Adrenal gland (tissue), 19 donors: ENCODE results near the gene ENOPH1. TPM values are rescaled to one million over a fixed set of nuclear protein-coding genes. Genes with fewer than 3 reads are reported as not detected.

Experiments
- DNase-seq, 7 donors: peaks; one replicate each; pipeline ENCODE4 v3.0.0-alpha.2; 2019 to 2020
- H3K27ac ChIP-seq, 5 donors: fragments of 200-600 bp; sonication (generic) in 4 of 5; 1 replicate in 3 of 5; 2 replicates in 2 of 5; pipeline versions ENCODE4 v1.5.1 to v1.8.0; 2016 to 2020; ENCODE audit warnings: mild to moderate bottlenecking in 1 of 5
- H3K27me3 ChIP-seq: fragments of 200-600 bp; 2 replicates; pipeline ENCODE4 v1.8.0; 2021
- H3K36me3 ChIP-seq, 2 donors: fragments of 200-600 bp; replicated peaks in 1 of 2; 1 replicate in 1 of 2; 2 replicates in 1 of 2; pipeline versions ENCODE4 v1.5.1 to v1.8.0; 2018 to 2022
- H3K4me1 ChIP-seq, 2 donors: fragments of 200-600 bp; replicated peaks in 1 of 2; 1 replicate in 1 of 2; 2 replicates in 1 of 2; pipeline versions ENCODE4 v1.5.1 to v1.8.0; 2018 to 2021
- H3K4me3 ChIP-seq, 4 donors: fragments of 200-600 bp; sonication (generic) in 3 of 4; one replicate each; pipeline ENCODE4 v1.5.1; 2016 to 2018
- H3K9me3 ChIP-seq, 3 donors: fragments of 200-600 bp; sonication (generic) in 1 of 3; replicated peaks in 1 of 3; 1 replicate in 2 of 3; 2 replicates in 1 of 3; pipeline versions ENCODE4 v1.5.1 to v1.8.0; 2016 to 2021
- CTCF ChIP-seq, 6 experiments: fragments of 450-650 bp in 4 of 6; fragments of 200-600 bp in 2 of 6; sonication (generic) in 1 of 6; IDR thresholded peaks; 1 replicate in 5 of 6; 2 replicates in 1 of 6; pipeline versions ENCODE4 v1.5.1 to v1.8.0; 2016 to 2021; ENCODE audit warnings: antibody characterized with exemption in 6 of 6, mild to moderate bottlenecking in 2 of 6, moderate library complexity in 1 of 6
- POLR2A ChIP-seq, 2 donors: fragments of 450-650 bp; IDR thresholded peaks; one replicate each; pipeline ENCODE4 v1.6.1; 2017; ENCODE audit warnings: antibody characterized with exemption in 2 of 2, mild to moderate bottlenecking in 2 of 2, moderate library complexity in 1 of 2
- WGBS, 4 donors: extraction: QIAGEN DNeasy Blood & Tissue Kit in 2 of 4; methylation state at CpG; one replicate each; pipeline versions ENCODE4 v1.1.5 to v1.1.7; 2013 to 2017; 5-methylcytosine and 5-hydroxymethylcytosine counted together
- intact Hi-C, 2 donors: fragments of 100-400 bp; cut with DNase I; formaldehyde crosslinking; loops; one replicate each; pipeline versions ENCODE4 v1.14.1 to v1.15.0; 2022 to 2023
- long read RNA-seq, 10 donors: library from polyadenylated mRNA in 3 of 10; unstranded in 2 of 10; stranded (forward) in 1 of 10; transcript quantifications; one replicate each; pipeline ENCODE4 v2.0.0 and lab custom pipeline, GENCODE V29; 2021 to 2026
- polyA plus RNA-seq, 3 donors: library from polyadenylated mRNA; stranded (reverse); fragments of 200-250 nt in 2 of 3; fragments of 350-450 nt in 1 of 3; fragmentation: Illumina TruSeq in 1 of 3; extraction: RNeasy Lipid Tissue Mini Kit (QIAGEN cat#74804) in 1 of 3; gene quantifications; one replicate each; pipeline ENCODE4 v1.2.3, GENCODE V29; 2013 to 2014
- total RNA-seq, 9 donors: library from RNA; depleted of rRNA in 4 of 9; stranded (reverse); fragments of >200 nt in 4 of 9; fragments of 120-200 nt in 1 of 9; fragmentation: NEBNext Ultra II Directional in 1 of 9; extraction: Animal tissue kit (Norgen Biotek cat#: 25700) in 1 of 9; gene quantifications; one replicate each; pipeline versions ENCODE4 v1.1.0 to v1.2.4, GENCODE V29; 2013 to 2023
- donor health status: healthy with polysubstance abuse.
- donor health status: Bipolar disorder and iron deficiency.
- donor health status: DM: yes; HTN: yes; CAD: no.
- donor health status: DM: no; HTN: no; CAD: no.
- donor health status: DM: no; HTN: no; CAD: no.
- donor health status: DM: yes; HTN: yes; CAD: no.

Gene ENOPH1
- total RNA-seq, result 10 to 100 TPM; 22.7 to 47.4 (median 29.9) TPM
- 10 to 100 TPM; 44.4 to 65.7 (median 44.6) TPM for polyA plus RNA-seq
- long read RNA-seq, donor 1, transcript ENOPH1-201 (6 exons, 2,025 nt), result major isoform, 16 of 17 reads
- long read RNA-seq, donor 1, partial matches to known transcripts, result 0 of 17 reads
- long read RNA-seq, donor 1, other reads (novel, unspliced or antisense), result 0 of 17 reads
- long read RNA-seq, donor 2, transcript ENOPH1-201 (6 exons, 2,025 nt), result major isoform, 9 of 10 reads
- long read RNA-seq, donor 2, partial matches to known transcripts, result 0 of 10 reads
- long read RNA-seq, donor 2, other reads (novel, unspliced or antisense), result 0 of 10 reads
- long read RNA-seq, donor 3, transcript ENOPH1-201 (6 exons, 2,025 nt), result major isoform, 16 of 27 reads
- long read RNA-seq, donor 3, partial matches to known transcripts, result 6 of 27 reads
- long read RNA-seq, donor 3, other reads (novel, unspliced or antisense), result 0 of 27 reads
- long read RNA-seq, donor 4, transcript ENOPH1-201 (6 exons, 2,025 nt), result major isoform, 41 of 50 reads
- long read RNA-seq, donor 4, partial matches to known transcripts, result 0 of 50 reads
- long read RNA-seq, donor 4, other reads (novel, unspliced or antisense), result 4 of 50 reads
- long read RNA-seq, donor 5, transcript ENOPH1-203 (6 exons, 1,874 nt), result minor isoform, 19 of 98 reads
- long read RNA-seq, donor 5, transcript ENOPH1-201 (6 exons, 2,025 nt), result major isoform, 70 of 98 reads
- long read RNA-seq, donor 5, partial matches to known transcripts, result 1 of 98 reads
- long read RNA-seq, donor 5, other reads (novel, unspliced or antisense), result 4 of 98 reads
- long read RNA-seq, donor 6, transcript ENOPH1-201 (6 exons, 2,025 nt), result major isoform, 29 of 36 reads
- long read RNA-seq, donor 6, partial matches to known transcripts, result 0 of 36 reads
- long read RNA-seq, donor 6, other reads (novel, unspliced or antisense), result 4 of 36 reads
- long read RNA-seq, donor 7, transcript ENOPH1-201 (6 exons, 2,025 nt), result major isoform, 7 of 7 reads
- long read RNA-seq, donor 7, partial matches to known transcripts, result 0 of 7 reads
- long read RNA-seq, donor 7, other reads (novel, unspliced or antisense), result 0 of 7 reads
- long read RNA-seq, donor 8, transcript ENOPH1-201 (6 exons, 2,025 nt), result major isoform, 20 of 26 reads
- long read RNA-seq, donor 8, partial matches to known transcripts, result 0 of 26 reads
- long read RNA-seq, donor 8, other reads (novel, unspliced or antisense), result 0 of 26 reads
- long read RNA-seq, donor 9, transcript ENOPH1-201 (6 exons, 2,025 nt), result major isoform, 16 of 19 reads
- long read RNA-seq, donor 9, partial matches to known transcripts, result 0 of 19 reads
- long read RNA-seq, donor 9, other reads (novel, unspliced or antisense), result 0 of 19 reads
- long read RNA-seq, donor 10, transcript ENOPH1-201 (6 exons, 2,025 nt), result major isoform, 11 of 11 reads
- long read RNA-seq, donor 10, partial matches to known transcripts, result 0 of 11 reads
- long read RNA-seq, donor 10, other reads (novel, unspliced or antisense), result 0 of 11 reads

GRCh38 chr4:82430193-82430963 is at the start of gene ENOPH1, which contains the start of gene HNRNPDL:
ENOPH1 (plus strand) TSS chr4:82430590; CDS start chr4:82430830, 240 bp downstream.
HNRNPDL (minus strand) TSS chr4:82430462; CDS start chr4:82429690, 772 bp downstream.
- peak in 3 of 6 experiments; percentile 14 to 29 (median 21) for TF ChIP-seq CTCF (IDR thresholded peaks at IDR 0.05)
- peak; percentile 41 to 74 for TF ChIP-seq POLR2A (IDR thresholded peaks at IDR 0.05)
- peak; percentile 96 to 98 (median 96) for DNase-seq
- Histone ChIP-seq H3K27ac (peak within 1 kb of the TSS; percentile 78 to 98 (median 97)), H3K9me3 (no peaks in the 10 kb centered on the region), H3K4me3 (peak within 1 kb of the TSS; percentile 82 to 95 (median 90)), H3K4me1 (peaks cover 20 to 30% of the 10 kb centered on the region in 2 donors), H3K27me3 (no peaks in the 10 kb centered on the region), H3K36me3 (peaks cover 0 to 18% of the 10 kb centered on the region in 2 donors)
- 0 to 1% (median 0%) methylated on average over 30 to 83 of the region's 83 CpGs for WGBS, 4 donors
- intact Hi-C loops, result no loop called here

- intact Hi-C loops, result no loop called here
- no peak overlapping the region for H3K27ac ChIP-seq
- no peaks in the 10 kb centered on the region for H3K27me3 ChIP-seq
- no peak for DNase-seq
- H3K36me3 ChIP-seq, result no peaks in the 10 kb centered on the region
- no peak for TF ChIP-seq POLR2A (IDR thresholded peaks at IDR 0.05)
- TF ChIP-seq CTCF (IDR thresholded peaks at IDR 0.05), result no peak
- 92 to 100% (median 98%) methylated on average over 2 to 4 of the region's 4 CpGs for WGBS, 4 donors
- no peak overlapping the region for H3K4me3 ChIP-seq
- no peaks in the 10 kb centered on the region for H3K9me3 ChIP-seq
- H3K4me1 ChIP-seq, result peaks cover 0 to 4% of the 10 kb centered on the region in 2 donors
These were observed 49.6 kb upstream of the ENOPH1 start for GRCh38 chr4:82380831-82381230.

GRCh38 chr4:82381235-82381634 is 49.2 kb upstream of the ENOPH1 start:
- Histone ChIP-seq H3K4me1 (peaks cover 0 to under 1% of the 10 kb centered on the region in 2 donors), H3K27ac (no peak overlapping the region), H3K27me3 (no peaks in the 10 kb centered on the region), H3K36me3 (no peaks in the 10 kb centered on the region), H3K4me3 (no peak overlapping the region), H3K9me3 (no peaks in the 10 kb centered on the region)
- TF ChIP-seq CTCF (IDR thresholded peaks at IDR 0.05), result no peak
- TF ChIP-seq POLR2A (IDR thresholded peaks at IDR 0.05), result no peak
- no peak for DNase-seq
- WGBS, 4 donors, result 99 to 100% (median 100%) methylated on average over 3 of the region's 3 CpGs
- intact Hi-C loops, result no loop called here
